Measurements from ENCODE around the gene TAGAP.

GRCh38 chr6:159067334-159067733 is 22.5 kb upstream of the TAGAP start:
- no peak for TF ChIP-seq SP1 (IDR thresholded peaks at IDR 0.05; ENCODE audit: low read depth, low read length)
- TF ChIP-seq TAF1 (IDR thresholded peaks at IDR 0.05; ENCODE audit: low read depth, low read length) = no peak
- TF ChIP-seq CTCF (IDR thresholded peaks at IDR 0.05; ENCODE audit: control extremely low read depth in 1 of 3, insufficient read depth in 1 of 3, low read depth in 1 of 3, low read length in 3 of 3) = no peak
- no peak for TF ChIP-seq EZH2 (IDR thresholded peaks at IDR 0.05; ENCODE audit: low read depth, low read length, severe bottlenecking)
- TF ChIP-seq YY1 (IDR thresholded peaks at IDR 0.05; ENCODE audit: low read depth, low read length) = no peak
- TF ChIP-seq JUND (IDR thresholded peaks at IDR 0.05; ENCODE audit: low read length) = no peak
- TF ChIP-seq POLR2A (IDR thresholded peaks at IDR 0.05; ENCODE audit: control extremely low read depth in 1 of 2, low read depth in 2 of 2, low read length in 2 of 2) = no peak
- TF ChIP-seq EGR1 (IDR thresholded peaks at IDR 0.05; ENCODE audit: borderline replicate concordance, low read depth, low read length) = no peak
